Psoas muscle (tissue), 8 donors: ENCODE measurements around the gene COP1. TPM values are rescaled to one million over a fixed set of nuclear protein-coding genes. Genes with fewer than 3 reads are reported as not detected.

Experiments
- ATAC-seq, 4 donors: fragments of 200-7000 bp; cut with Tn5 transposase; one replicate each; pipeline ENCODE4 v1.9.1; 2020; ENCODE audit warnings: moderate library complexity in 3 of 4, mild to moderate bottlenecking in 2 of 4
- DNase-seq, 2 donors: peaks; one replicate each; pipeline ENCODE4 v3.0.0-alpha.2; 2020
- H3K27ac ChIP-seq: fragments of 200-600 bp; one replicate; pipeline ENCODE4 v1.8.0; 2022
- H3K27me3 ChIP-seq, 3 donors: fragments of 200-600 bp in 1 of 3; one replicate each; pipeline versions ENCODE4 v1.6.1 to v1.8.0; 2013 to 2022; ENCODE audit warnings: low read length in 2 of 3, mild to moderate bottlenecking in 2 of 3, moderate library complexity in 1 of 3; ENCODE audit not compliant: insufficient read depth in 3 of 3
- H3K36me3 ChIP-seq, 2 donors: fragments of 200-600 bp in 1 of 2; one replicate each; pipeline versions ENCODE4 v1.6.1 to v1.8.0; 2013 to 2022; ENCODE audit warnings: low read depth in 1 of 2, mild to moderate bottlenecking in 1 of 2, moderate library complexity in 1 of 2; ENCODE audit not compliant: insufficient read depth in 1 of 2
- H3K4me1 ChIP-seq: fragments of 200-600 bp; one replicate; pipeline ENCODE4 v1.8.0; 2022
- H3K4me3 ChIP-seq: fragments of 200-600 bp; one replicate; pipeline ENCODE4 v1.8.0; 2022; ENCODE audit warnings: mild to moderate bottlenecking
- H3K9me3 ChIP-seq: fragments of 200-600 bp; one replicate; pipeline ENCODE4 v1.8.0; 2022
- WGBS, 3 donors: extraction: QIAGEN DNeasy Blood & Tissue Kit; methylation state at CpG; one replicate each; pipeline versions ENCODE4 v1.1.6 to v1.1.7; 2013; 5-methylcytosine and 5-hydroxymethylcytosine counted together
- intact Hi-C, 2 donors: fragments of 100-400 bp; cut with DNase I; formaldehyde crosslinking; loops; one replicate each; pipeline versions ENCODE4 v1.11.0 to v1.14.2; 2022
- polyA plus RNA-seq, 3 donors: library from polyadenylated mRNA; stranded (reverse); fragments of 200-250 nt; gene quantifications; one replicate each; pipeline ENCODE4 v1.2.3, GENCODE V29; 2013
- total RNA-seq, 4 donors: library from RNA; stranded (reverse); fragmentation: NEBNext Ultra II Directional in 2 of 4; extraction: Animal tissue kit (Norgen Biotek cat#: 25700) in 2 of 4; gene quantifications; one replicate each; pipeline versions ENCODE4 v1.2.1 to v1.2.4, GENCODE V29; 2021 to 2023
- TF ChIP-seq, protein P1 (sequence below): fragments of 200-600 bp; IDR thresholded peaks from one replicate; pipeline ENCODE4 v1.8.0; 2022; ENCODE audit warnings: antibody characterized with exemption
- donor health status: healthy with polysubstance abuse.
- donor health status: DM: no; HTN: no; CAD: no; lungs with moderate emphysema.
- donor health status: Bipolar disorder and iron deficiency.
- donor health status: healthy.
- donor health status: DM: yes; HTN: yes; CAD: no.
- donor health status: DM: no; HTN: no; CAD: no.
- donor health status: DM: no; HTN: no; CAD: no.
- donor health status: DM: yes; HTN: yes; CAD: no.

COP1 gene
- total and polyA plus RNA-seq, 7 donors = 19.5 to 30.6 (median 22.7) TPM

DNA sequence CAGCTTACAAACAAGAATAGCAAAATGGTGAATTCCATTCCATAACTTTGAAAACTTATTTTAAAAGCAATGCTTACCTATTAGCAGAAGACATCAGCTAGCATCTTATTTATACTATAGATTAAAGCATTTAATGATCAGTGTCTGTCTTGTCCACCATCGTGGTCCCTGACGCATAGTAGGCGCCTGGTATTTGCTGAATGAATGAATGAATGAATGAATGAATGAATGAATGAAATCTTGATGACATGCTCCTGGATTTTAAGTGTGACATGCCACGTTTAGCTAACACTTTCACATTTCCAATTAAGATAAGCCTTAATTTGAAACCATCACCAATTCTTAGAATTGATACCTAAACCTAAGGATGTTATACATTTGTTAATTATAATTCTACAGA, 39.9 kb downstream of the COP1 start:
- ATAC-seq = no peak
- H3K4me3 ChIP-seq = no peak overlapping the region
- intact Hi-C loops = no loop called here
- no peaks in the 10 kb centered on the region for H3K9me3 ChIP-seq
- no peaks in the 10 kb centered on the region for H3K4me1 ChIP-seq
- 92% methylated on average over 4 of the region's 4 CpGs for WGBS, 3 donors
- TF ChIP-seq, protein P1, sequence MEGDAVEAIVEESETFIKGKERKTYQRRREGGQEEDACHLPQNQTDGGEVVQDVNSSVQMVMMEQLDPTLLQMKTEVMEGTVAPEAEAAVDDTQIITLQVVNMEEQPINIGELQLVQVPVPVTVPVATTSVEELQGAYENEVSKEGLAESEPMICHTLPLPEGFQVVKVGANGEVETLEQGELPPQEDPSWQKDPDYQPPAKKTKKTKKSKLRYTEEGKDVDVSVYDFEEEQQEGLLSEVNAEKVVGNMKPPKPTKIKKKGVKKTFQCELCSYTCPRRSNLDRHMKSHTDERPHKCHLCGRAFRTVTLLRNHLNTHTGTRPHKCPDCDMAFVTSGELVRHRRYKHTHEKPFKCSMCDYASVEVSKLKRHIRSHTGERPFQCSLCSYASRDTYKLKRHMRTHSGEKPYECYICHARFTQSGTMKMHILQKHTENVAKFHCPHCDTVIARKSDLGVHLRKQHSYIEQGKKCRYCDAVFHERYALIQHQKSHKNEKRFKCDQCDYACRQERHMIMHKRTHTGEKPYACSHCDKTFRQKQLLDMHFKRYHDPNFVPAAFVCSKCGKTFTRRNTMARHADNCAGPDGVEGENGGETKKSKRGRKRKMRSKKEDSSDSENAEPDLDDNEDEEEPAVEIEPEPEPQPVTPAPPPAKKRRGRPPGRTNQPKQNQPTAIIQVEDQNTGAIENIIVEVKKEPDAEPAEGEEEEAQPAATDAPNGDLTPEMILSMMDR = no peak
- DNase-seq = no peak
- no peaks in the 10 kb centered on the region for H3K27me3 ChIP-seq
- H3K36me3 ChIP-seq = peaks cover 0 to 18% of the 10 kb centered on the region in 2 donors
- no peak overlapping the region for H3K27ac ChIP-seq

- H3K4me1 ChIP-seq = no peaks in the 10 kb centered on the region
- no peak for DNase-seq
- intact Hi-C loops = no loop called here
- no peak overlapping the region for H3K27ac ChIP-seq
- H3K36me3 ChIP-seq = peaks cover 0 to 33% of the 10 kb centered on the region in 2 donors
- 81 to 96% (median 83%) methylated on average over 2 of the region's 2 CpGs for WGBS, 3 donors
- H3K27me3 ChIP-seq = no peaks in the 10 kb centered on the region
- H3K9me3 ChIP-seq = no peaks in the 10 kb centered on the region
- no peak overlapping the region for H3K4me3 ChIP-seq
- TF ChIP-seq, protein P1 = no peak
- no peak for ATAC-seq
Measured at GRCh38 chr1:176165573-176165972, 41.5 kb downstream of the COP1 start.

GRCh38 chr1:176164014-176164678, 42.9 kb downstream of the COP1 start:
- TF ChIP-seq, protein P1 = no peak
- WGBS, 3 donors = 99 to 100% (median 100%) methylated on average over 2 of the region's 2 CpGs
- no peaks in the 10 kb centered on the region for H3K4me1 ChIP-seq
- DNase-seq (no peak), ATAC-seq (no peak)
- intact Hi-C loops = no loop called here
- H3K9me3 ChIP-seq = no peaks in the 10 kb centered on the region
- H3K27ac ChIP-seq = no peak overlapping the region
- H3K36me3 ChIP-seq = peaks cover 0 to 34% of the 10 kb centered on the region in 2 donors
- H3K27me3 ChIP-seq = no peaks in the 10 kb centered on the region
- no peak overlapping the region for H3K4me3 ChIP-seq

DNA sequence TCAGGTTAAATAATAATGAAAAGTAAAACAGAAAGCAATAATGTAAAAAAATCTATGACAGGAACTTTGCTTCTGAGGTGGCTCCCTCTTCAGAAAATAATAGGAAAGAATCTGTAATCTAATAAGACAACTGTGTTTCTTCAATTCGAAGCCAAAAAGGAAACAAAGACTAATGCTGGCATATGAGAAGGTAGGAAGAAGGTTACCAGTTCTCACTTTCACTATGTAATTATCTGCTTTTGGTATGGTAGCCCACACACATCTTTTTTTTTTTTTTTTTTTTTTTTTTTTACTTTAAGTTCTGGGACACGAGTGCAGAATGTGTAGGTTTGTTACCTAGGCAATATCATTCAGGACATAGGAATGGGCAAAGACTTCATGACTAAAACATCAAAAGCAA, 47.1 kb downstream of the COP1 start:
- WGBS, 3 donors = 45 to 85% (median 84%) methylated on average over 2 of the region's 2 CpGs
- Histone ChIP-seq H3K9me3 (peaks cover 11% of the 10 kb centered on the region), H3K27ac (no peak overlapping the region), H3K4me3 (no peak overlapping the region), H3K4me1 (no peaks in the 10 kb centered on the region), H3K27me3 (no peaks in the 10 kb centered on the region), H3K36me3 (peaks cover 0 to 40% of the 10 kb centered on the region in 2 donors)
- TF ChIP-seq, protein P1 = no peak
- intact Hi-C loops = no loop called here
- DNase-seq (no peak), ATAC-seq (no peak)

GRCh38 chr1:176157995-176158394, 49.1 kb downstream of the COP1 start:
- TF ChIP-seq, protein P1 = no peak
- DNase-seq (no peak), ATAC-seq (no peak)
- Histone ChIP-seq H3K36me3 (peaks cover 0 to 31% of the 10 kb centered on the region in 2 donors), H3K9me3 (peaks cover 11% of the 10 kb centered on the region), H3K27me3 (no peaks in the 10 kb centered on the region), H3K4me1 (no peaks in the 10 kb centered on the region), H3K4me3 (no peak overlapping the region), H3K27ac (no peak overlapping the region)
- intact Hi-C loops = no loop called here
- 99 to 100% (median 99%) methylated on average over 3 of the region's 3 CpGs for WGBS, 3 donors
